HepG2 (cell line): ENCODE results near the gene CKLF.

Experiments
- FOXM1 ChIP-seq: sonication (generic); formaldehyde crosslinking; IDR thresholded peaks from 2 replicates; pipeline ENCODE4 v1.5.0; 2020; ENCODE audit warnings: missing genetic modification reagents
- GTF2F1 ChIP-seq: fragments of 150-350 bp; IDR thresholded peaks from 2 replicates; pipeline ENCODE4 v1.6.1; 2014; ENCODE audit warnings: low read length
- MAFK ChIP-seq, 2 experiments: IDR thresholded peaks in 1 of 2; conservative IDR thresholded peaks in 1 of 2; 2 replicates each; pipeline ENCODE4 v1.6.1; 2011; ENCODE audit warnings: improper control_type of control experiment in 2 of 2, low read length in 2 of 2
- NR3C1 ChIP-seq: sonication (generic); formaldehyde crosslinking; IDR thresholded peaks from 2 replicates; pipeline ENCODE4 v1.4.0; 2020; ENCODE audit warnings: missing genetic modification reagents
- RBM22 ChIP-seq: fragments of 200-400 bp; formaldehyde crosslinking; optimal IDR thresholded peaks from 2 replicates; pipeline ENCODE3; 2017; ENCODE audit warnings: mild to moderate bottlenecking, low read length, moderate library complexity
- SUZ12 ChIP-seq: fragments of 150-350 bp; IDR thresholded peaks from 2 replicates; pipeline ENCODE4 v1.6.1; 2014; ENCODE audit warnings: low read depth, low read length
- ZBTB1 ChIP-seq: sonication (generic); formaldehyde crosslinking; IDR thresholded peaks from 2 replicates; pipeline ENCODE4 v1.4.0; 2020; ENCODE audit warnings: missing genetic modification reagents, borderline replicate concordance
- ZNF292 ChIP-seq: sonication (generic); formaldehyde crosslinking; IDR thresholded peaks from 2 replicates; pipeline ENCODE4 v1.8.1; 2022; ENCODE audit warnings: mild to moderate bottlenecking, low read depth, missing genetic modification reagents, borderline replicate concordance
- ZNF337 ChIP-seq: sonication (generic); formaldehyde crosslinking; IDR thresholded peaks from 2 replicates; pipeline ENCODE4 v1.5.1; 2020; ENCODE audit warnings: missing genetic modification reagents, low read depth, mild to moderate bottlenecking, borderline replicate concordance
- TF ChIP-seq, protein P1 (sequence below): sonication (generic); formaldehyde crosslinking; IDR thresholded peaks from 2 replicates; pipeline ENCODE4 v1.5.0; 2020; ENCODE audit warnings: mild to moderate bottlenecking, missing genetic modification reagents, moderate library complexity
- TF ChIP-seq, protein P2 (sequence below): sonication (generic); formaldehyde crosslinking; IDR thresholded peaks from 2 replicates; pipeline ENCODE4 v1.4.0; 2020; ENCODE audit warnings: missing genetic modification reagents
- TF ChIP-seq, protein P3 (sequence below), 2 experiments: IDR thresholded peaks; 2 replicates each; pipeline ENCODE4 v1.6.1; 2011 to 2012; ENCODE audit warnings: low read length in 2 of 2, borderline replicate concordance in 1 of 2, low read depth in 1 of 2, mild to moderate bottlenecking in 1 of 2, moderate library complexity in 1 of 2
- TF ChIP-seq, protein P4 (sequence below): sonication (generic); formaldehyde crosslinking; IDR thresholded peaks from 2 replicates; pipeline ENCODE4 v1.4.0; 2020; ENCODE audit warnings: missing genetic modification reagents

DNA sequence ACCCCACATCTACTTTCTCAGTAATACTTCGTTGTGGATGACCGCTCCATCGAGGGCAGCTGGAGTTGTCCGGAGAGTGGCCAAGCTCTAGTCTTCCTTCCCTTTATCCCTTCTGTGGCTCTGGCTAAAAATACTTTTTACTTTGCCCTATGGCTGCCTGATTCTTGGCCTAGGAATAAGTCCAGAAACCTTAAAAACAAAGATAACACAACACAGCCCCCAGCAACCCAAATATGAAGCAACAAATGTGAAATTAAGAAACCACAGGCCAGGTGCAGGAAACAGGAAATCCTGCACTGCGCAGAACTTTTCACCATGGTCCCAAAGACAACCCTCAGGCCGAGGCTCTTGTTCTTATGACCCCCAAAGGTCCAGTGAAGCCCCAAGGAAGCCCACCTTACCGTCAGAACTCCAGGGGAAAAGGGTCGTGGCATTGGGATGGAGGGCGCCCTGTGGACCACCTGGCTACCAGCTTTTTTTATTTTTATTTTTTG lies 28.5 kb upstream of the CKLF start:
- no peak for TF ChIP-seq ZNF292 (CRISPR knock-in tag)
- TF ChIP-seq, protein P1, sequence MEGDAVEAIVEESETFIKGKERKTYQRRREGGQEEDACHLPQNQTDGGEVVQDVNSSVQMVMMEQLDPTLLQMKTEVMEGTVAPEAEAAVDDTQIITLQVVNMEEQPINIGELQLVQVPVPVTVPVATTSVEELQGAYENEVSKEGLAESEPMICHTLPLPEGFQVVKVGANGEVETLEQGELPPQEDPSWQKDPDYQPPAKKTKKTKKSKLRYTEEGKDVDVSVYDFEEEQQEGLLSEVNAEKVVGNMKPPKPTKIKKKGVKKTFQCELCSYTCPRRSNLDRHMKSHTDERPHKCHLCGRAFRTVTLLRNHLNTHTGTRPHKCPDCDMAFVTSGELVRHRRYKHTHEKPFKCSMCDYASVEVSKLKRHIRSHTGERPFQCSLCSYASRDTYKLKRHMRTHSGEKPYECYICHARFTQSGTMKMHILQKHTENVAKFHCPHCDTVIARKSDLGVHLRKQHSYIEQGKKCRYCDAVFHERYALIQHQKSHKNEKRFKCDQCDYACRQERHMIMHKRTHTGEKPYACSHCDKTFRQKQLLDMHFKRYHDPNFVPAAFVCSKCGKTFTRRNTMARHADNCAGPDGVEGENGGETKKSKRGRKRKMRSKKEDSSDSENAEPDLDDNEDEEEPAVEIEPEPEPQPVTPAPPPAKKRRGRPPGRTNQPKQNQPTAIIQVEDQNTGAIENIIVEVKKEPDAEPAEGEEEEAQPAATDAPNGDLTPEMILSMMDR (CRISPR knock-in tag), result no peak
- TF ChIP-seq, protein P2, sequence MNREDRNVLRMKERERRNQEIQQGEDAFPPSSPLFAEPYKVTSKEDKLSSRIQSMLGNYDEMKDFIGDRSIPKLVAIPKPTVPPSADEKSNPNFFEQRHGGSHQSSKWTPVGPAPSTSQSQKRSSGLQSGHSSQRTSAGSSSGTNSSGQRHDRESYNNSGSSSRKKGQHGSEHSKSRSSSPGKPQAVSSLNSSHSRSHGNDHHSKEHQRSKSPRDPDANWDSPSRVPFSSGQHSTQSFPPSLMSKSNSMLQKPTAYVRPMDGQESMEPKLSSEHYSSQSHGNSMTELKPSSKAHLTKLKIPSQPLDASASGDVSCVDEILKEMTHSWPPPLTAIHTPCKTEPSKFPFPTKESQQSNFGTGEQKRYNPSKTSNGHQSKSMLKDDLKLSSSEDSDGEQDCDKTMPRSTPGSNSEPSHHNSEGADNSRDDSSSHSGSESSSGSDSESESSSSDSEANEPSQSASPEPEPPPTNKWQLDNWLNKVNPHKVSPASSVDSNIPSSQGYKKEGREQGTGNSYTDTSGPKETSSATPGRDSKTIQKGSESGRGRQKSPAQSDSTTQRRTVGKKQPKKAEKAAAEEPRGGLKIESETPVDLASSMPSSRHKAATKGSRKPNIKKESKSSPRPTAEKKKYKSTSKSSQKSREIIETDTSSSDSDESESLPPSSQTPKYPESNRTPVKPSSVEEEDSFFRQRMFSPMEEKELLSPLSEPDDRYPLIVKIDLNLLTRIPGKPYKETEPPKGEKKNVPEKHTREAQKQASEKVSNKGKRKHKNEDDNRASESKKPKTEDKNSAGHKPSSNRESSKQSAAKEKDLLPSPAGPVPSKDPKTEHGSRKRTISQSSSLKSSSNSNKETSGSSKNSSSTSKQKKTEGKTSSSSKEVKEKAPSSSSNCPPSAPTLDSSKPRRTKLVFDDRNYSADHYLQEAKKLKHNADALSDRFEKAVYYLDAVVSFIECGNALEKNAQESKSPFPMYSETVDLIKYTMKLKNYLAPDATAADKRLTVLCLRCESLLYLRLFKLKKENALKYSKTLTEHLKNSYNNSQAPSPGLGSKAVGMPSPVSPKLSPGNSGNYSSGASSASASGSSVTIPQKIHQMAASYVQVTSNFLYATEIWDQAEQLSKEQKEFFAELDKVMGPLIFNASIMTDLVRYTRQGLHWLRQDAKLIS (CRISPR knock-in tag), result no peak
- TF ChIP-seq, protein P3, sequence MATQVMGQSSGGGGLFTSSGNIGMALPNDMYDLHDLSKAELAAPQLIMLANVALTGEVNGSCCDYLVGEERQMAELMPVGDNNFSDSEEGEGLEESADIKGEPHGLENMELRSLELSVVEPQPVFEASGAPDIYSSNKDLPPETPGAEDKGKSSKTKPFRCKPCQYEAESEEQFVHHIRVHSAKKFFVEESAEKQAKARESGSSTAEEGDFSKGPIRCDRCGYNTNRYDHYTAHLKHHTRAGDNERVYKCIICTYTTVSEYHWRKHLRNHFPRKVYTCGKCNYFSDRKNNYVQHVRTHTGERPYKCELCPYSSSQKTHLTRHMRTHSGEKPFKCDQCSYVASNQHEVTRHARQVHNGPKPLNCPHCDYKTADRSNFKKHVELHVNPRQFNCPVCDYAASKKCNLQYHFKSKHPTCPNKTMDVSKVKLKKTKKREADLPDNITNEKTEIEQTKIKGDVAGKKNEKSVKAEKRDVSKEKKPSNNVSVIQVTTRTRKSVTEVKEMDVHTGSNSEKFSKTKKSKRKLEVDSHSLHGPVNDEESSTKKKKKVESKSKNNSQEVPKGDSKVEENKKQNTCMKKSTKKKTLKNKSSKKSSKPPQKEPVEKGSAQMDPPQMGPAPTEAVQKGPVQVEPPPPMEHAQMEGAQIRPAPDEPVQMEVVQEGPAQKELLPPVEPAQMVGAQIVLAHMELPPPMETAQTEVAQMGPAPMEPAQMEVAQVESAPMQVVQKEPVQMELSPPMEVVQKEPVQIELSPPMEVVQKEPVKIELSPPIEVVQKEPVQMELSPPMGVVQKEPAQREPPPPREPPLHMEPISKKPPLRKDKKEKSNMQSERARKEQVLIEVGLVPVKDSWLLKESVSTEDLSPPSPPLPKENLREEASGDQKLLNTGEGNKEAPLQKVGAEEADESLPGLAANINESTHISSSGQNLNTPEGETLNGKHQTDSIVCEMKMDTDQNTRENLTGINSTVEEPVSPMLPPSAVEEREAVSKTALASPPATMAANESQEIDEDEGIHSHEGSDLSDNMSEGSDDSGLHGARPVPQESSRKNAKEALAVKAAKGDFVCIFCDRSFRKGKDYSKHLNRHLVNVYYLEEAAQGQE (IDR thresholded peaks at IDR 0.05; ENCODE audit: borderline replicate concordance in 1 of 2, low read depth in 1 of 2, low read length in 2 of 2), result no peak
- no peak for TF ChIP-seq ZNF337 (CRISPR knock-in tag)
- no peak for TF ChIP-seq RBM22
- TF ChIP-seq, protein P4, sequence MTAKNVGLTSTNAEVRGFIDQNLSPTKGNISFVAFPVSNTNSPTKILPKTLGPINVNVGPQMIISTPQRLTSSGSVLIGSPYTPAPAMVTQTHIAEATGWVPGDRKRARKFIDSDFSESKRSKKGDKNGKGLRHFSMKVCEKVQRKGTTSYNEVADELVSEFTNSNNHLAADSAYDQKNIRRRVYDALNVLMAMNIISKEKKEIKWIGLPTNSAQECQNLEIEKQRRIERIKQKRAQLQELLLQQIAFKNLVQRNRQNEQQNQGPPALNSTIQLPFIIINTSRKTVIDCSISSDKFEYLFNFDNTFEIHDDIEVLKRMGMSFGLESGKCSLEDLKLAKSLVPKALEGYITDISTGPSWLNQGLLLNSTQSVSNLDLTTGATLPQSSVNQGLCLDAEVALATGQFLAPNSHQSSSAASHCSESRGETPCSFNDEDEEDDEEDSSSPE, result no peak
- no peak for TF ChIP-seq MAFK (conservative IDR thresholded peaks at IDR 0.05 in 1 of 2, IDR thresholded peaks at IDR 0.05 in 1 of 2; ENCODE audit: low read length in 2 of 2)
- no peak for TF ChIP-seq FOXM1
- TF ChIP-seq GTF2F1, result no peak
- no peak for TF ChIP-seq SUZ12
- TF ChIP-seq NR3C1 (CRISPR knock-in tag), result no peak
- no peak for TF ChIP-seq ZBTB1 (CRISPR knock-in tag)
